Measurements from ENCODE around the gene ZNF69. TPM values are rescaled to one million over a fixed set of nuclear protein-coding genes. Genes with fewer than 3 reads are reported as not detected.

ZNF69 gene
- total RNA-seq, 1 experiment from 2014 or later, result 28.7 TPM

- no peak for TF ChIP-seq ZNF512 (CRISPR knock-in tag; IDR thresholded peaks at IDR 0.05; ENCODE audit: borderline replicate concordance)
- no peak for TF ChIP-seq ZNF423 (CRISPR knock-in tag; IDR thresholded peaks at IDR 0.05)
- no peak for TF ChIP-seq CREB1 (CRISPR knock-in tag; IDR thresholded peaks at IDR 0.05)
- no peak for TF ChIP-seq CBFB (CRISPR knock-in tag; IDR thresholded peaks at IDR 0.05; ENCODE audit: low read depth)
- TF ChIP-seq ZNF281 (CRISPR knock-in tag; IDR thresholded peaks at IDR 0.05), result no peak
Measured at GRCh38 chr19:11950312-11950711, 62.7 kb downstream of the ZNF69 start (continued).

Other genes with a start within 250 kb of the ZNF69 start
- 4.4 to 5.4 TPM (median 4.6 TPM) in 3 replicates for gene ZNF823, start 148.8 kb upstream of the ZNF69 start, total RNA-seq (2021)
- 1.0 to 2.2 TPM (median 1.8 TPM) in 3 replicates for gene ZNF441, start 120.8 kb upstream of the ZNF69 start, total RNA-seq (2021)
- gene ZNF491, start 89.3 kb upstream of the ZNF69 start, total RNA-seq (2021), result 1.1 to 2.1 TPM (median 1.3 TPM) in 3 replicates
- gene ZNF440, start 73.5 kb upstream of the ZNF69 start, total RNA-seq (2021), result 10.9 to 16.4 TPM (median 12.7 TPM) in 3 replicates
- 5.7 to 8.5 TPM (median 7.2 TPM) in 3 replicates for gene ZNF439, start 39.1 kb upstream of the ZNF69 start, total RNA-seq (2021)
- 9.1 to 11.4 TPM (median 10.7 TPM) in 3 replicates for gene ZNF700, start 37.3 kb downstream of the ZNF69 start, total RNA-seq (2021)
- 2.4 to 3.1 TPM (median 2.9 TPM) in 3 replicates for gene ZNF763, start 77.3 kb downstream of the ZNF69 start, total RNA-seq (2021)
- 2.9 TPM in 3 replicates for gene ZNF433, start 147.9 kb downstream of the ZNF69 start, total RNA-seq (2021)
- gene ZNF878, start 165.2 kb downstream of the ZNF69 start, total RNA-seq (2021), result 10.1 to 12.5 TPM (median 10.7 TPM) in 3 replicates
- 9.1 to 10.5 TPM (median 9.4 TPM) in 3 replicates for gene ZNF844, start 176.9 kb downstream of the ZNF69 start, total RNA-seq (2021)

Data from WTC11 (cell line).